Gastroesophageal sphincter (tissue), 3 donors: ENCODE data around the gene HOXA7.
A peak's percentile ranks its signal among the peaks of the same experiment; 100 is the strongest.

Source experiments
- POLR2A ChIP-seq, 2 donors: fragments of 450-650 bp; IDR thresholded peaks; one replicate each; pipeline ENCODE4 v1.6.1; 2017; ENCODE audit warnings: antibody characterized with exemption in 2 of 2, mild to moderate bottlenecking in 2 of 2, moderate library complexity in 1 of 2
- POLR2AphosphoS5 ChIP-seq: sonication (generic); formaldehyde crosslinking; IDR thresholded peaks from one replicate; pipeline ENCODE4 v1.6.1; 2017; ENCODE audit warnings: antibody characterized with exemption
- TF ChIP-seq, protein P1 (sequence below), 4 experiments: fragments of 200-600 bp in 2 of 4; fragments of 450-650 bp in 2 of 4; sonication (generic) in 1 of 4; IDR thresholded peaks; one replicate each; pipeline ENCODE4 v1.5.1; 2017 to 2019; ENCODE audit warnings: antibody characterized with exemption in 4 of 4, mild to moderate bottlenecking in 2 of 4, moderate library complexity in 2 of 4

- TF ChIP-seq POLR2AphosphoS5 = peak; percentile 22
- TF ChIP-seq, protein P1, sequence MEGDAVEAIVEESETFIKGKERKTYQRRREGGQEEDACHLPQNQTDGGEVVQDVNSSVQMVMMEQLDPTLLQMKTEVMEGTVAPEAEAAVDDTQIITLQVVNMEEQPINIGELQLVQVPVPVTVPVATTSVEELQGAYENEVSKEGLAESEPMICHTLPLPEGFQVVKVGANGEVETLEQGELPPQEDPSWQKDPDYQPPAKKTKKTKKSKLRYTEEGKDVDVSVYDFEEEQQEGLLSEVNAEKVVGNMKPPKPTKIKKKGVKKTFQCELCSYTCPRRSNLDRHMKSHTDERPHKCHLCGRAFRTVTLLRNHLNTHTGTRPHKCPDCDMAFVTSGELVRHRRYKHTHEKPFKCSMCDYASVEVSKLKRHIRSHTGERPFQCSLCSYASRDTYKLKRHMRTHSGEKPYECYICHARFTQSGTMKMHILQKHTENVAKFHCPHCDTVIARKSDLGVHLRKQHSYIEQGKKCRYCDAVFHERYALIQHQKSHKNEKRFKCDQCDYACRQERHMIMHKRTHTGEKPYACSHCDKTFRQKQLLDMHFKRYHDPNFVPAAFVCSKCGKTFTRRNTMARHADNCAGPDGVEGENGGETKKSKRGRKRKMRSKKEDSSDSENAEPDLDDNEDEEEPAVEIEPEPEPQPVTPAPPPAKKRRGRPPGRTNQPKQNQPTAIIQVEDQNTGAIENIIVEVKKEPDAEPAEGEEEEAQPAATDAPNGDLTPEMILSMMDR (IDR thresholded peaks at IDR 0.05) = no peak
- TF ChIP-seq POLR2A (IDR thresholded peaks at IDR 0.05) = no peak
Measured at GRCh38 chr7:27148756-27149641, 7.5 kb downstream of the HOXA7 start.
